ENCODE data around the gene DOCK4.

GRCh38 chr7:112110175-112110574, 96.0 kb downstream of the DOCK4 start:
- TF ChIP-seq SP1 (IDR thresholded peaks at IDR 0.05) (no peak), SUZ12 (IDR thresholded peaks at IDR 0.05) (no peak), FOXK2 (IDR thresholded peaks at IDR 0.05) (no peak), PKNOX1 (IDR thresholded peaks at IDR 0.05) (no peak), BHLHE40 (IDR thresholded peaks at IDR 0.05; ENCODE audit: borderline replicate concordance) (no peak), FOXM1 (IDR thresholded peaks at IDR 0.05; ENCODE audit: borderline replicate concordance) (no peak)
